Gastrocnemius medialis (tissue), 4 donors: ENCODE measurements around the gene UBE2S. TPM values are rescaled to one million over a fixed set of nuclear protein-coding genes. Genes with fewer than 3 reads are reported as not detected.
A peak's percentile ranks its signal among the peaks of the same experiment; 100 is the strongest.

Experiments used
- ATAC-seq, 2 donors: fragments of 150-250 bp; one replicate each; pipeline ENCODE4 v1.9.1; 2016
- DNase-seq, 2 donors: peaks; one replicate each; pipeline ENCODE4 v3.0.0-alpha.2; 2019
- H3K27ac ChIP-seq, 4 donors: fragments of 200-600 bp; sonication (generic); 1 replicate in 1 of 4; 2 replicates in 3 of 4; pipeline ENCODE4 v1.5.1; 2016 to 2018; ENCODE audit warnings: mild to moderate bottlenecking in 2 of 4, moderate library complexity in 1 of 4
- H3K27me3 ChIP-seq, 3 donors: fragments of 200-600 bp; sonication (generic) in 2 of 3; 1 replicate in 1 of 3; 2 replicates in 2 of 3; pipeline versions ENCODE4 v1.5.1 to v1.6.0; 2016 to 2019; ENCODE audit warnings: mild to moderate bottlenecking in 1 of 3, moderate library complexity in 1 of 3
- H3K36me3 ChIP-seq, 2 donors: fragments of 200-600 bp; sonication (generic) in 1 of 2; one replicate each; pipeline ENCODE4 v1.5.1; 2017 to 2018
- H3K4me1 ChIP-seq, 2 donors: fragments of 200-600 bp; sonication (generic) in 1 of 2; one replicate each; pipeline ENCODE4 v1.5.1; 2016 to 2017; ENCODE audit warnings: mild to moderate bottlenecking in 2 of 2
- H3K4me3 ChIP-seq, 4 donors: fragments of 200-600 bp; sonication (generic) in 3 of 4; 1 replicate in 1 of 4; 2 replicates in 3 of 4; pipeline ENCODE4 v1.5.1; 2016 to 2019; ENCODE audit warnings: mild to moderate bottlenecking in 2 of 4
- H3K9me3 ChIP-seq, 3 donors: fragments of 200-600 bp; sonication (generic) in 2 of 3; 1 replicate in 1 of 3; 2 replicates in 2 of 3; pipeline ENCODE4 v1.5.1; 2016 to 2019
- POLR2A ChIP-seq, 2 donors: fragments of 450-650 bp; IDR thresholded peaks; one replicate each; pipeline ENCODE4 v1.6.1; 2017; ENCODE audit warnings: antibody characterized with exemption in 2 of 2, mild to moderate bottlenecking in 2 of 2, moderate library complexity in 2 of 2
- in situ Hi-C, 4 donors: fragments of 200-750 bp; cut with MboI; loops; one replicate each; pipeline versions ENCODE4 v1.15.0 to v1.8.0; 2017; ENCODE audit warnings: low sequenced_read_pairs in 4 of 4
- intact Hi-C: fragments of 100-400 bp; cut with DNase I; formaldehyde crosslinking; loops from one replicate; pipeline ENCODE4 v1.15.1; 2023; ENCODE audit warnings: low total_unique reads
- total RNA-seq, 4 donors: library from RNA; depleted of rRNA; stranded (reverse); fragments of >200 nt; gene quantifications; one replicate each; pipeline versions ENCODE4 v1.1.0 to v1.2.3, GENCODE V29; 2016
- TF ChIP-seq, protein P1 (sequence below), 5 experiments: fragments of 450-650 bp in 3 of 5; fragments of 200-600 bp in 2 of 5; sonication (generic) in 2 of 5; IDR thresholded peaks in 4 of 5; conservative IDR thresholded peaks in 1 of 5; 1 replicate in 4 of 5; 2 replicates in 1 of 5; pipeline ENCODE4 v1.5.1; 2016 to 2019; ENCODE audit warnings: antibody characterized with exemption in 5 of 5, mild to moderate bottlenecking in 3 of 5, moderate library complexity in 3 of 5

The UBE2S gene
- total RNA-seq, 4 donors from 2014 or later, result 7.7 to 14.6 (median 13.4) TPM

DNA sequence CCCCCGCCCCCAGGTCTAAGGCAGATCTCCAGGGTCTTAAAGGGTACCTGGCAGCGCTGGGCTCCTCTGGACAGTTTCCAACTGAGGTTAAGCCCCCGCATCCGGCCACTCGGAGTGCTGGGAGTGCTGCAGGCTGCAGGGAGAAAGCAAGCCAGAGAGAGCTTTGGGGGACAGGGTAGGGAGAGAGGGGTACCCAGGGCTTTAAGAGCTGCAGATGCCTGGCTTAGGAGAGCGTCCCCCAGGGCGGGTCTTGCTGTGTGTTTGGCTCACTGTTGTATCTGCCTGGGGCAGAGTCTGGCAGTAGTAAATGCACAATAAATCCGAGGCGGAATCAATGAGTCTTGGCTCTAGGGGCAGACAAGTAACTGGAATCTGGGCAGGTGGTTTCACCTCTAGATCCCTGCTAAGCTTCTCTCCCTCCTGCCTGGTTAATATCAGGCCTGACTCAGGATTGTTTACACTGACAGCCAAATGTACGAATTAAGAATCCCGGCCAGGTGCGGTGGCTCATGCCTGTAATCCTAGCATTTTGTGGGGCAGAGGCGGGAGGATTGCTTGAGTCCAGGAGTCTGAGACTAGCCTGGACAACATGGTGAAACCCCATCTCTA, 52.3 kb downstream of the UBE2S start:
- Histone ChIP-seq H3K9me3 (no peaks in the 10 kb centered on the region), H3K36me3 (no peaks in the 10 kb centered on the region), H3K4me3 (no peak overlapping the region), H3K27me3 (peaks cover 42 to 56% (median 54%) of the 10 kb centered on the region in 3 donors), H3K27ac (no peak overlapping the region), H3K4me1 (peaks cover 0 to 15% of the 10 kb centered on the region in 2 donors)
- in situ Hi-C loops (no loop called here), intact Hi-C loops (no loop called here)
- TF ChIP-seq POLR2A (IDR thresholded peaks at IDR 0.05), result no peak
- TF ChIP-seq, protein P1, sequence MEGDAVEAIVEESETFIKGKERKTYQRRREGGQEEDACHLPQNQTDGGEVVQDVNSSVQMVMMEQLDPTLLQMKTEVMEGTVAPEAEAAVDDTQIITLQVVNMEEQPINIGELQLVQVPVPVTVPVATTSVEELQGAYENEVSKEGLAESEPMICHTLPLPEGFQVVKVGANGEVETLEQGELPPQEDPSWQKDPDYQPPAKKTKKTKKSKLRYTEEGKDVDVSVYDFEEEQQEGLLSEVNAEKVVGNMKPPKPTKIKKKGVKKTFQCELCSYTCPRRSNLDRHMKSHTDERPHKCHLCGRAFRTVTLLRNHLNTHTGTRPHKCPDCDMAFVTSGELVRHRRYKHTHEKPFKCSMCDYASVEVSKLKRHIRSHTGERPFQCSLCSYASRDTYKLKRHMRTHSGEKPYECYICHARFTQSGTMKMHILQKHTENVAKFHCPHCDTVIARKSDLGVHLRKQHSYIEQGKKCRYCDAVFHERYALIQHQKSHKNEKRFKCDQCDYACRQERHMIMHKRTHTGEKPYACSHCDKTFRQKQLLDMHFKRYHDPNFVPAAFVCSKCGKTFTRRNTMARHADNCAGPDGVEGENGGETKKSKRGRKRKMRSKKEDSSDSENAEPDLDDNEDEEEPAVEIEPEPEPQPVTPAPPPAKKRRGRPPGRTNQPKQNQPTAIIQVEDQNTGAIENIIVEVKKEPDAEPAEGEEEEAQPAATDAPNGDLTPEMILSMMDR (IDR thresholded peaks at IDR 0.05 in 4 of 5, conservative IDR thresholded peaks at IDR 0.05 in 1 of 5), result no peak
- DNase-seq (no peak), ATAC-seq (no peak)

DNA sequence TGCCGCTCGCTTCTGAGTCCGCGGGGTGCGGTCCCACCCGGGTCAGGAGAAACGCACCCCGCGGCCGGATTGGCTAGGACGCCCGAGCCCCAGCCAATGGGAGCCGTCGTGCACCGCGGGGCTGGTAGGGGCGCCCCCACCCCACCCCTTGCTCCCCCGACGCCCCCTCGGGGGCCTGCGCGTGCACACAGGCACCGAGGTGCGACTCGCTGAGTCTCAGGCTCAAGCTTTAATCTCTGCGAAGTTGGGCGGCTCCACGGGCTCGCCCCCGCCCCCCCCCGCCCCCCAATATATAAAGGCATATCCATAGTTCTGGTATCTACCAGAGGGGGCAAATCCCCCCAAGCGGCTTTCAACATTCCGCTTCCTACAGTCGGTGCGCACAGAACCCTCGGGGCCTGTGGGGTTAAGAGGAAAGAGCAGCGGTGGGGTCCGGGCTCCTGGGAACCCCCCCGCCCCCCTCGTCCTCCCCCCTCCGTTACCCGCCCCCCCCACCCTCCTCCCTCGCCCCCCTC, 52.8 kb downstream of the UBE2S start, which contains the start of gene COX6B2:
Gene COX6B2, minus strand, starts transcription at position 22 of the 515 bp plus-strand sequence. CDS start 198 bp downstream, outside the sequence.
- TF ChIP-seq, protein P1 (IDR thresholded peaks at IDR 0.05 in 4 of 5, conservative IDR thresholded peaks at IDR 0.05 in 1 of 5), result no peak
- no peak for TF ChIP-seq POLR2A (IDR thresholded peaks at IDR 0.05)
- in situ Hi-C loops, result no loop called here
- H3K27ac ChIP-seq, result no peak within 1 kb of the TSS

DNA sequence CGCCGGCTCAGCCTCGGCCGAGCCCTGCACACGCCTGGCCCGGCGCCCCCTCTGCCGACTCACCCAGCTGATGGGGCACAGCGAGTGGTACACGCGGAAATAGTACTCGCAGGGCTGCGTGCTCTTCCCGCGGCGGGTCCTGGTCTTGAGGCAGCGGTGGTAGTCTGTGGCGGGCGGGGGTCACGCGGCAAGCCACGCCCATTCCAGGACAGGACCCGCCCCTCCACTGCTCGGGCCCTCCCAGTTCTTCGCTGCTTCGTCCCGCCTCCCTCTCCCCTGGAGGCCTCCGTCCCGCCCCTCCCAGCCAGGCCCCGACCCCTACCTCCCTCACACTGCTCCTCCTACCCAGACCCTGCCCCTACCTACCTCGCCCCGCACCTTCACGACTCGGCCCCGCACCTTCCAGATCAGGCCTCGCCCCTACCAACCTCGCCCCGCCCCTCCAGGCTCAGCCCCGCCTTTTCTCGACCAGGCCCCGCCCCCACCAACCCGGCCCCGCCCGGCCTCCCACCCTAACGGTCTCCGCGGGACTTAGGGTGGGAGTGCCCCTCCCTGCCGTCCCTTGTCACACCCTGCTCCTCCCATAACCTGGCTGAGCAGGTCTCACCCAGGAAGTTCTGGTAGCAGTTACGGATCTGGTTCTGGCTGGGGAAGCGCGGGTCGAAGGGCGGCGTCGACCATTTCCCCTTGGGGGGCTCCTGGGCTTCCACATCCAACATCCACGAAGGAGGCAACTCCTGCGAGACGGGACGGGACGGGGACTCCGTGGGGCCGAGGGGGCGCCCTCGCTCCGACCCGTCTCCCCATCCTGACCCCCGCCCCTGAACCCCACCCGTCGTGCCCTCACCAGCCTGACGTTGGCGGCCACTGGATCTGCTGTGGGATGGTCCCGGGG, 53.5 kb downstream of the UBE2S start:
- H3K27me3 ChIP-seq, result peaks cover 42 to 57% (median 54%) of the 10 kb centered on the region in 3 donors
- ATAC-seq (peak; percentile 84 to 86), DNase-seq (peak in 1 of 2 donors; percentile 36)
- H3K27ac ChIP-seq, result no peak overlapping the region
- H3K4me1 ChIP-seq, result peaks cover 0 to 15% of the 10 kb centered on the region in 2 donors
- intact Hi-C loops (no loop called here), in situ Hi-C loops (no loop called here)
- no peaks in the 10 kb centered on the region for H3K9me3 ChIP-seq
- no peak for TF ChIP-seq POLR2A (IDR thresholded peaks at IDR 0.05)
- TF ChIP-seq, protein P1 (IDR thresholded peaks at IDR 0.05 in 4 of 5, conservative IDR thresholded peaks at IDR 0.05 in 1 of 5), result no peak
- H3K36me3 ChIP-seq, result no peaks in the 10 kb centered on the region
- peak overlapping the region; percentile 46 to 54 (median 50) for H3K4me3 ChIP-seq

More for the DNA sequence above, 52.8 kb downstream of the UBE2S start, which contains the start of gene COX6B2:
- H3K36me3 ChIP-seq, result no peaks in the 10 kb centered on the region
- no peaks in the 10 kb centered on the region for H3K9me3 ChIP-seq
- no peak for ATAC-seq
- intact Hi-C loops, result no loop called here
- peak within 1 kb of the TSS; percentile 46 to 54 (median 50) for H3K4me3 ChIP-seq
- no peak for DNase-seq
- peaks cover 0 to 15% of the 10 kb centered on the region in 2 donors for H3K4me1 ChIP-seq
- peaks cover 42 to 57% (median 54%) of the 10 kb centered on the region in 3 donors for H3K27me3 ChIP-seq

DNA sequence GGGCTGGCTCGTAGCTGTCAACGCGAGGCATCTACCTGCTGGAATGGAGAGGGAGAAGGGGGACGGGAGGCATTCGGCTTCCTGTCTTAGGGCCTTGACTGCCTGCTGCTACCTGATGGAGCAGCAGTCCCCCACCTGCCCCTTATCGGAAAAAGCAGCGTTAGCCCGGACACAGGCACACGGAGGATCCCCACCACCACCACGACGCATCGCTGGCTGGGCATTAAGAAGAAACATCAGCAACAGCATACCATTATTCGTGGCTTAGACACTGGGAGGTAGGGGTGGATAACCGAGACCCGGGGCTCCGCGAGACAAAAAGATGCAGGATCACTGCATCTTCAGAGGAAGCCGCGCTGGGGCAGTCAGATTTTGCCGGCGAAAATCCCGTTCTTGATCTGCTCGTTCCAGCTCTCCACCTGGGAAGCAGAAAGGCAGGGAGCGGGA, 54.2 kb downstream of the UBE2S start:
- intact Hi-C loops (no loop called here), in situ Hi-C loops (no loop called here)
- H3K4me3 ChIP-seq, result peak overlapping the region; percentile 46 to 54 (median 50)
- no peak for TF ChIP-seq POLR2A (IDR thresholded peaks at IDR 0.05)
- TF ChIP-seq, protein P1 (IDR thresholded peaks at IDR 0.05 in 4 of 5, conservative IDR thresholded peaks at IDR 0.05 in 1 of 5), result no peak
- no peak overlapping the region for H3K27ac ChIP-seq
- H3K27me3 ChIP-seq, result peaks cover 42 to 57% (median 54%) of the 10 kb centered on the region in 3 donors
- H3K4me1 ChIP-seq, result peaks cover 0 to 15% of the 10 kb centered on the region in 2 donors
- DNase-seq (no peak), ATAC-seq (no peak)
- H3K9me3 ChIP-seq, result no peaks in the 10 kb centered on the region
- no peaks in the 10 kb centered on the region for H3K36me3 ChIP-seq
